PC-3 (cell line): ENCODE data around the gene GMDS.

Experiments
- CTCF ChIP-seq: fragments of 300-600 bp; sonication (generic); conservative IDR thresholded peaks from 2 replicates; pipeline ENCODE4 v1.5.1; 2017; ENCODE audit warnings: antibody characterized with exemption, low read depth, mild to moderate bottlenecking, low read length
- EZH2 ChIP-seq: fragments of 300-600 bp; sonication (generic); IDR thresholded peaks from one replicate; pipeline ENCODE4 v1.6.1; 2017; ENCODE audit warnings: antibody characterized with exemption, mild to moderate bottlenecking, low read length; ENCODE audit not compliant: unreplicated experiment

- TF ChIP-seq EZH2 (no peak), CTCF (no peak)
These were observed 164.0 kb downstream of the GMDS start for GRCh38 chr6:2081155-2082138.
